Fibroblast of the aortic adventitia (primary cell): ENCODE measurements around the gene CEP192. TPM values are rescaled to one million over a fixed set of nuclear protein-coding genes. Genes with fewer than 3 reads are reported as not detected.

Source experiments
- DNase-seq: peaks from one replicate; pipeline ENCODE4 v3.0.0-alpha.2; 2010; ENCODE audit warnings: low read depth
- H3K4me3 ChIP-seq: 2 replicates; pipeline ENCODE4 v1.5.1; 2011; ENCODE audit warnings: low read depth, mild to moderate bottlenecking, control low read depth, low read length, moderate library complexity
- CTCF ChIP-seq: IDR thresholded peaks from 2 replicates; pipeline ENCODE4 v1.5.1; 2011; ENCODE audit warnings: mild to moderate bottlenecking, low read length, control low read depth, inconsistent platforms; ENCODE audit not compliant: insufficient read depth
- total RNA-seq: library from RNA; depleted of rRNA; stranded (reverse); fragments of >200 nt; gene quantifications from 2 replicates; pipeline ENCODE4 v1.2.3, GENCODE V29; 2012; ENCODE audit warnings: low replicate concordance

CEP192 gene
- total RNA-seq, 1 donor: 38.3 TPM

- no peak for TF ChIP-seq CTCF
- no peak for DNase-seq
- H3K4me3 ChIP-seq: no peak overlapping the region
Measured at GRCh38 chr18:13026583-13027270, 35.6 kb downstream of the CEP192 start.

- no peak overlapping the region for H3K4me3 ChIP-seq
- TF ChIP-seq CTCF: no peak
Measured at GRCh38 chr18:13028869-13029268, 37.7 kb downstream of the CEP192 start.

GRCh38 chr18:13032173-13032572, 41.0 kb downstream of the CEP192 start:
- no peak for DNase-seq
- no peak for TF ChIP-seq CTCF
- H3K4me3 ChIP-seq: no peak overlapping the region

More at GRCh38 chr18:13028869-13029268, 37.7 kb downstream of the CEP192 start:
- no peak for DNase-seq

DNA sequence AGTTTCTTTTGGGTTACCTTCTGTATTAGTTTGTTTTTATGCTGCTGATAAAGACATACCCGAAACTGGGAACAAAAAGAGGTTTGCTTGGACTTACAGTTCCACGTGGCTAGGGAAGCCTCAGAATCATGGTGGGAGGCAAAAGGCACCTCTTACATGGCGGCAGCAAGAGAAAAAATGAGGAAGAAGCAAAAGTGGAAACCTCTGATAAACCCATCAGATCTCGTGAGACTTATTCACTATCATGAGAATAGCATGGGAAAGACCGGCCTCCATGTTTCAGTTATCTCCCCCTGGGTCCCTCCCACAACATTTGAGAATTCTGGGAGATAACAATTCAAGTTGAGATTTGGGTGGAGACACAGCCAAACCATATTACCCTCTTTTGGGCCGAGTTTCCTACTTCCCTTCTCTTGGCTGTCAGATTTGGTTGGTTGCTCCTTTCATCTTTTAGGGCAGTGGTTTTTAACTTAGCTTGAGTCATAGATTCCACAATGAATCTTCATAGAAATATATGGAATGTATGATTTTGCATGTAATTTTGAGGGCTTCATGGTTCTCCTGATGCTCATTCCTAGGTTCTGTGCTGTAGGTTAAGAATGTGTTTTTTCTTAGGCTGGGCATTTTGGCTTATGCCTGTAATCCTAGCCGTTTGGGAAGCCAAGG, 44.2 kb downstream of the CEP192 start:
- TF ChIP-seq CTCF: no peak
- H3K4me3 ChIP-seq: no peak overlapping the region
- peak; percentile 53 for DNase-seq

DNA sequence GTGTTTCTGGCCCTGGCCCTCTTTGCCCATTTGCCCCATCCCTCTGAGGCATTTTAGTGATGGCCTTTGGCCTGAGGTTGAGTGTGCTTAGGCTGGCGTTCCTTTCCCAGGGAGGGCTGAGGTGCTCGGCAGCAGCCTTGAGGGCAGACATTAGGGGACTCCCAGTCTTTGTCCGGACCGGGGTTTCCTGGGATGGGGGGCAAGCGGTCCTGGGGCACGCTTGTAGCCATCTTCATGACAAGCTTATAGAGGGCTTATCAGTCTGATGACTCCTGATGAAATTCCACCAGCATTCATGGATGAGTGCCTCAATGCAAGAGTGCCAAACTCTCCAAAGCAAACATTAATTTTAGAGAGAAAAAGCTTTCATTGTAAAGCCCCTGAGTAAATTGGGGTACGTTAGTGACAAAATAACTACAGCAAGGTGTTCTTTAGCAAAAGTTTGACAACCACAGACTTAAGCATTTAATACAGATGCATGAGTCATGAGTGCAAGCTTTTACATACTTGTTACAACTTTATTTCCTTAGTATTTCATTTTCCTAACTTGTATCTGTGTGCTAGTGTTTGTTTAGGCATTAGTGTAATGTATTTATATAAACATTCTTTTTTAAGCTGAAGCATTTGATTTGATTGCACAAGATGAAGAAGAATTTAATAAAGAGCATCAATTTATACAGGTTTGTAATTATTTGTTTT, 45.6 kb downstream of the CEP192 start:
- no peak for TF ChIP-seq CTCF
- H3K4me3 ChIP-seq: no peak overlapping the region
- peak; percentile 29 for DNase-seq

DNA sequence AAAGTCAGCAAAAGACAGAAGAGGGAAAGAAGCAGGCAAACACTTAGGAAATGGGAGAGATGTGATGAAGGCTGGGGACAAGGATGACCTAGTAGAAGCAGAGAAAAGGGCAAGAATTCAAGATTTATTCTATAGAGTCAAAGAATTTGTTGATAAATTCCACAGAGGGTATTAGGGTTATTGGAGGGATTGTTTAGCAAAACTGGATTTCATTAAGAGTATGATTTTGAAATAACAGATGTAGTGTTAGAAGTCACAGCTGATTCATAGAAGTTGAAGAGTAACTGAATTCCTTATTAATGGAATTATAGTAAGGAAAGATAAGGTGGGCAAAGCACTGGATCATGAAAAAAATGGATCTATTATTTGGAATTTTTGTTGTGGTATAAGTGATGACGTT, 48.6 kb downstream of the CEP192 start:
- DNase-seq: no peak
- H3K4me3 ChIP-seq: no peak overlapping the region
- TF ChIP-seq CTCF: no peak
